ENCODE measurements around the gene EXOC4.

- TF ChIP-seq CTCF (conservative IDR thresholded peaks at IDR 0.05; ENCODE audit: low read length): no peak
- TF ChIP-seq EZH2phosphoT487 (IDR thresholded peaks at IDR 0.05; ENCODE audit: borderline replicate concordance): no peak
Observed at GRCh38 chr7:133975130-133975529, 722.3 kb downstream of the EXOC4 start.
